GM12892 (cell line): ENCODE results near the gene SLC6A20.

ENCODE experiments used
- POLR2A ChIP-seq: IDR thresholded peaks from 2 replicates; pipeline ENCODE4 v1.6.1; 2011; ENCODE audit warnings: low read depth, low read length, control low read depth
- POLR2AphosphoS5 ChIP-seq: IDR thresholded peaks from 2 replicates; pipeline ENCODE4 v1.6.1; 2011; ENCODE audit warnings: low read depth, low read length, control low read depth

GRCh38 chr3:45821127-45821526, 24.8 kb upstream of the SLC6A20 start:
- TF ChIP-seq POLR2A (no peak), POLR2AphosphoS5 (no peak)
